LoVo (cell line): ENCODE results near the gene ECHS1.

Source experiments
- DNase-seq: peaks from one replicate; pipeline ENCODE4 v3.0.0-alpha.2; 2016; ENCODE audit warnings: low spot score

The ECHS1 gene

DNA sequence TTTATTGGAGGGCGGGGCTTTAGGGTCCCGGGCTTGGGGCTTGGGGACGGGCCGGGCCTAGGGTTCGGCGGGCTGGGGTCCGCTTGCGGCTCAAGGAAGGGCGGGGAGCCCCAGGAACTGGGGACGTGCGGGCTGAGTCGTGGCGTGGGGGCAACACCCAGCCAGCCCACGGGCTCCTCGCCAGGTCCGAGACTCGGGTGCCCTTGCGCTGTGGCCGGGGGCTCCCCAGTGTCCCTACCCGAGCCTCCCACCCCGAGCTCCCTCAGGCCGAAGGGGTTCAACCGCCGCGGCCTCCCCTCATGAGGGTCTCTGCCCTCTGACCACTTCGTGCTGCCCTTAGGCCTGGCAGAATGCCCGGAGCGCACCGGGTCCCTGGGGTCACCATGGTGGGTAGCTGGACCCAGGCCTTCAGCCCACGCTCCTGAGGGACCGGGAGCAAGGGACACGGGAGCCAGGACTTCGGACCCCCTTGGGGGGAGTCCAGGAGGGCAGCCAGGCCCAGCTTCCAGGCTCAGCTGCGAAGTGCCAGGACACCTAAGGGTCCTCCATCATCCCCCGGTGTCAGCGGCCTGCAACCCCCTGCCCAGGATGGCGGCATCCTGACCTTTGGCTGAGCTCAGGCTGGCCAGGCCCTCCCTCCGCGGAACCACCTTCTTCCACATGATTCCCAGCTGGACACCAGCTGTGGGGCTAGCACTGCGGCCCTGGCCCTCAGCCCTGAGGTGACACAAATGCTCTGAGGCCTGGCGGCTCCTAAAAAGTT, 14.8 kb downstream of the ECHS1 start:
- DNase-seq, result no peak

GRCh38 chr10:133357285-133358161, 15.6 kb downstream of the ECHS1 start, which contains the start of gene FUOM:
TSS of gene FUOM (minus strand) at chr10:133358019. CDS start at chr10:133358007, 12 bp downstream.
- DNase-seq, result peak; percentile 59

- no peak for DNase-seq
Observed at GRCh38 chr10:133356549-133357284, 16.4 kb downstream of the ECHS1 start.

- no peak for DNase-seq
Observed at GRCh38 chr10:133355991-133356390, 17.2 kb downstream of the ECHS1 start.

DNA sequence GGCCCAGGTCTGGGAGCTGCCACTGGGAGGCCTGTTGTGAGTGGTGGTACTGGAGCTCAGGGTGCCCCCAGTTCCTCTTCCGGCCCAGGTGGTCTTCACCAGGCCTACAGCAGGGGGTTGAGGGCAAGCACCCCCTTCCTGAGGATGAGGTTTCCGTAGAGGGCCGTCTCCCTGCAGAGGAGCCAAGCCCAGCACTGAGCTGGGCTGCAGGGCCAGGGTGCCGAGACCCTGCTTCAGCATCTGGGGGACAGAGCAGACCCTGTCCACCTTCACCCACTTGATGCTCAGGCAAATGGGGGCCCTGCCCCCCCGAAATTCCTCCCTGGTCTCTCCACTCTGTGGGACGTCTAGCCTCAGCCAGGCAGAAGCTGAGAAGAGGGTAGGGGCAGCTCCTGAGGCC, 17.9 kb downstream of the ECHS1 start:
- DNase-seq, result no peak

DNA sequence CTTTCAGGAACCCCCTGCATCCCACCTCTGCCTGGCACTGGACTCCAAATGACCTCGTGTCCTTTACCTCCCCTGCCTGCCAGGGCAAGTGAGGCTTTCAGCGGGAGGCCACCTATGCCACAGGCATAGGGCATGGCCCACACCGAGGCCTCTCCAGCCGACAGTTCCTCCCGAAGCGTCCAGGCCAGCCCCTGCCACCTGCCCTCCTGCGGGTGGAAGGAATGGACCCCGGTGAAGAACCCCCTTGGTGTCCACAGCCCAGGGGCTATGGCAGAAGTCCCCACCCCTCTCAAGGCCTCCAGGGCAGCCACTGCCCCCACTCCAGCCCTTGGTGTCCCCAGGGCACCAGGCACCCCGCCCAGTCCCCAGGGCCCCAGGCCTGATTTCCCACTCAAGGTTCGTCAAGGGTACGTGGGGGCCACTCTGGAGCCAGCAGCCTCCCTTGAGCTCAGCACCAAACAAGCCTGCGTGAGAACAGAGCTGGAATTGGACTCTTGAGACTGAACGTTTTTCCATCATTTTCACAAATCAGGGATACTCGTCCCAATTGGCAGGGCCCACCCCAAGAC, 18.4 kb downstream of the ECHS1 start:
- no peak for DNase-seq

GRCh38 chr10:133353988-133354605, 19.1 kb downstream of the ECHS1 start:
- no peak for DNase-seq

DNA sequence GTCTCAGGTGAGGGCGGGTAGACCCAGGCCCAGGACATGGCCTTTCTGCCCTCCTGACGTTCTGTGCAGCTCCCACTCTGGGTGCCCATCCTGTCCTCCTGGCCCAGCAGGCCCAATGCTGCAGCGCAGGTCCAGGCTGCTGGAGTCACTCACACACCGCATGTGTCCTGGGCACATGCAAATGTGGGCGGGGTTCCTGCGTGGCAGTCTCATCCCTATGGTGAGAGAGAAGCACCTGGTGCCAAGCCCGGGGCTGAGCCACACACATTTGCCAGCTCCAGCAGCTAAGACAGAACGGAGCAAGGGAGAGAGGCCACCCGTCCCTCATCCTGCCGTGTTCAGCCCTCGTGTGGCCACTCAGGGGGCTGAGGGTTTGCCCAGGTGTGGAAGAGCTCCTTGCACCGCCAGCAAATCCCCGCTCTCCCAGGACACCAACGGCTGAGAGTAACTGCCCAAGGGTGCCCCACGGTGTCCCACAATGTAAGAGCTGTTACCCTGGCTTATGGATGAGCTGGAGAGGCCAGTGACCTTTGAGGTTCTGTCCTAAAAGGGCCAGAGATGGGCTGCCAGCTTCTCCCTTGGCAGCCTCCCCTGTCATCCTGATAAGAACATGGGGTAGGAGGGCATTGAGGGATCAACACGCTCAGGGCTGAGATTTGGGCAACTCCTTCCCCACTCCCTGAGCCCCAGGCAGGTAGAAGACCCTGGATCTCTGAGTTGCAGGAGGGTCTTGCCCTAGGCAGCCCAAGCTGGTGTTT, 19.8 kb downstream of the ECHS1 start:
- DNase-seq, result no peak

DNA sequence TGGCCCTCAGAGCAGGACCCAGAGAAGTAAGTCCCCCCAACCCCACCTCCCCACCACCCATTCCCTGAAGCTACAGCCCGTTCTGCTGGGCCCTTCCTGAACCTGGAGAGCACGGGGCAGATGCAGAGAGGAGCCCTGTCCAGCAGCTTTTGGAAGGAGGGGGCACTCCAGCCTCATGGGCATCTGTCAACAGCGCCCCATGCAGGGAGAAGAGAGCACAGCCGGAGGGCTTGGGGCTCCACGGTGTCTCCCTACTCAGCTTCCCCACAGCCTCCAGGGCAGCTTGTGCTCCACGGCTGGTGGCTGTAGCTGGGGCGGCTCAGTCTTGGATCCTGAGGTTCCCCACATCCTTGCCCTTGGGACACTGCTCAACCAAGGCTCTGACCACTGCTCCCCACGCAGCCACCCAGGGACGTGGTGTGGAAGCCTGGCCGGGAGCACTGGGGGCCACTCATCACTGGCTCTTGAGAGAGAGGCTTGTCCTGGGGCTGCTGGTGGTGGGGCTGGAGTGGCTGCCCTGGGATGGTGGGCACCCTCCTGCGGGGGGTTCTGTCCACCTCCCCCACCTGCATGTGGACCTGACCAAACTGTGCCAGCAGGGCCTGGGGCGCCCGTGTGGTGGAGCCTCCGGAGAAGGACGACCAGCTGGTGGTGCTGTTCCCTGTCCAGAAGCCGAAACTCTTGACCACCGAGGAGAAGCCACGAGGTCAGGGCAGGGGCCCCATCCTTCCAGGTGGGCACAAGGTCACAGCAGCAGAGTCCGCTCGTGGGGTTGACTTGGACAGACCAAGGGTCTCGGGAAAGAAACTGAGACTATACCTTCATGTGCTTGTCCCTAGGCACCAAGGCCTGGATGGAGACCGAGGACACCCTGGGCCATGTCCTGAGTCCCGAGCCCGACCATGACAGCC, 21.5 kb downstream of the ECHS1 start:
- DNase-seq, result no peak

DNA sequence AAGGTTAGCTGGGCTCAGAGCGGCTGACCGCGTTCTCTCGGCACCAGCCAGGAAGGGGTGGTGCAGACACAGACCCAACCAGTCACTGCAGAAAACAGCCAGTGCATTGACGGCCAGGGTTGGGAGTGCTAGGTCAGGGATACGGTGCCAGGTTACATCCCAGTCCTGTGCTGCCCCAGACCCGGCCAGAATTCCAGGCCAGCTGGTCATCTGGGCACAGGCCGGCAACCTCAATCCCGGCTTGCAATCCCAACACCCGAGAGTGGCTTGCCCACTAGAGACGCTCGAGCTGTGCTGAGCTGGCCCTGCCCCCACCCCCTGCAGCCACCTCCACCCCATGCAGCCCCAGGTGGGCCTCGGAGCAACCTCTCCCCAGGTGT, 22.2 kb downstream of the ECHS1 start:
- DNase-seq, result no peak

DNA sequence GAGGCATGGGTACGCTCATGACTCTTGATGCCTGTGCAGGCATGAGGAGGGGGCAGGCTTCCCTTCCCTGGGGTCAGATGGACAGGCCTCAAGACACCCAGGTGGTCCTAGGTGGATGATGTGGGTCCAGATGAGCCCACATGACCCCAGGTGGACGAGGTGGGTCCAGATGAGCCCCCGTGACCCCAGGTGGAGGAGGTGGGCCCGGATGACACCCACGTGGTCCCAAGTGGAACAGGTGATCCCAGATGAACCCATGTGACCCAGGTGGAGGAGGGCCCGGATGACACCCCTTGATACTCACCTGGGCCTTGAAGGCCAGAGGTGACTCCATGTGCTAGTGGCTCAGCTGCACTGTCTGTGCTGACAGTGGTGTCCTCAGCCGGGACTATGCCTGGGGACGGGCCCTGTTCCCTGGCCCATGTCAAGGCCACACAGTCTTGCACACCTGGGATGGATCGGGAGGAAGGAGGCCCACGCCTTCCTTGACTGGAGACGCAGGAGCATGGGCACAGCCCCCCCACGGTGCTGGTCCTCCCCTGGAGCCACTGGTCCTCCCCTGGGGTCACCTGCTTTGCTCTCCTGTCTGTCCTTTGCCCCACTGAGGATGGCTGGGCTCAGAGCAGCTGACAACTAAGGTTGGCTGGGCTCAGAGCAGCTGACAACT, 22.7 kb downstream of the ECHS1 start:
- DNase-seq, result no peak

DNA sequence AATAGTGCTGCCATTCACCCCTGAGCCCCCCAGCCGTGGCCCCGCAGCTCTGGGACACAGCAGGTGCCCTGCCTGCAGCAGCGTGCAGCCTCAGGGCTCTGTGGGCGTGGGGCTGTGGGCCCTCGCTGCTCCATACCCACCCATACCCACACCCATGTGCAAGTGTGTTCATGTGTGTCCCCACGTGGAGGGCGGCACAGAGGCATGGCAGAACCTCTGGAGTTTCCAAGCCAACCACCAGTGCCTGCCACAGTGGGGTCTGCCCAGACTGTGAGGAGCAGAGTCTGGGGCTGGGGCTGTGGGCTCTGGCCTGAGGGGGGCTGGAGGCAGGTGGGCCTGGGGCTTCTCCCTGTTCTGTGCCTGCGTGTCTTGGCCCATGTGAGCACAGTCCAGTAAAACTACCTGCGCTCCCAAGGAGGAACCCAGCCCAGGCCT, 23.6 kb downstream of the ECHS1 start:
- DNase-seq, result no peak

- no peak for DNase-seq
Observed at GRCh38 chr10:133349160-133349568, 24.0 kb downstream of the ECHS1 start.

DNA sequence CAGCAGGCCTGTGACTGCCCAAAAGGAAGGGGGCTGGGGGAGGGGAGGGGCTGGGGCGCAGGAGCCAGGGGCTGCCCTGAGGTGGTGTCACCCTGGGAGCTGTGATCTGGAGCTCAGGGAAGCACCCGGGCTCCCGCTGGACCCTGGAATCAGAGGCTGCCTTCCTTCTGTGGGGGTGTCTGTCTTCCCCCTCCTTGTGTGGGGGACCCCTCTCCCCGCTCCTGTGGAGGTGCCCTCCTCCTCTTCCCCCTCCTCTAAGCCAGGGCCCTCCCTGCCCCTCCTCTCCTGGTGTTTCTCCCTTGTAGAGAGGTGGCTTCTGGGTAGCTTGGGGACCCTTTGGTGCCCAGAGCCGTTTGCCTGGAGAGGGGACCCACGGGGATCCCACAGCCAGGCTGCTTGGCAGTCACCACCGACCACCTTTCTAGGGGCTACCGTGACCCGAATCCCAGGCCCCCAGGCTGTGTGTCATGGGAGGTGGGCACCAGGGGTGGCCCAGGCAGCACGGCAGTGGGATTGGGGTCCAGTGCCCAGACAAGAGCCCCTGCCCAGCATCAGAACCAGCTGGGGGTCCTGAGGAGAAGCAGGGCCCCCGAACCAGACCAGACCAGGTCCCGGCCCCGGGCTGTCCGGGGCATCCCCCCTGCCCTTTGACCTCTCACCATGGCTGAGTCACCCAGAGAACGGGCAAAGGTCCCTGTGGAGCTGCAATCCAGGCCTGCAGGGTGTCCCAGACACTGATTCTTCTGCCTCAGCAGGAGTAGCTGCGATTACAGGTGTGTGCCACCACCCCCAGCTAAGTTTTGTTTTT, 25.2 kb downstream of the ECHS1 start:
- DNase-seq, result peak; percentile 48

GRCh38 chr10:133346413-133346812, 26.7 kb downstream of the ECHS1 start:
- no peak for DNase-seq

DNA sequence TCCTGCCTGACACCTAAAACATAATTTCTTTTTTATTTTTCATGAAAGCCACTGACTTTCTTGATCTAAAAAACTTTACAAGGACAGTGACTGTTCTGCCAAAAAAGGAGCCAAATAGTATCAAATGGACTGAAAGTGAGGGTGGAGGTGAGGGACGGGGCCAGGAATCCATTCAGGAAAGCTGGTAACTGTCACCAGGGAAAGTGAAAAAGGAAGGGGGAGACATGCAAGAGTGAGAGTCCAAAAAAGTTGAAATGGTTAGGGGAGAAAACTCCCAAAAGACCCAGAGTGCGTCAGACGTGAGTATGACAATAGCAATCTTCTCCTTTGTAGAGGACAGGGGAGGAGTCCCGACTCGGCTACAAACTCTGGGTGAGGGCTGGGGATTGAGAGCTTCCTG, 28.9 kb downstream of the ECHS1 start:
- no peak for DNase-seq

- no peak for DNase-seq
Observed at GRCh38 chr10:133343558-133343957, 29.6 kb downstream of the ECHS1 start.

DNA sequence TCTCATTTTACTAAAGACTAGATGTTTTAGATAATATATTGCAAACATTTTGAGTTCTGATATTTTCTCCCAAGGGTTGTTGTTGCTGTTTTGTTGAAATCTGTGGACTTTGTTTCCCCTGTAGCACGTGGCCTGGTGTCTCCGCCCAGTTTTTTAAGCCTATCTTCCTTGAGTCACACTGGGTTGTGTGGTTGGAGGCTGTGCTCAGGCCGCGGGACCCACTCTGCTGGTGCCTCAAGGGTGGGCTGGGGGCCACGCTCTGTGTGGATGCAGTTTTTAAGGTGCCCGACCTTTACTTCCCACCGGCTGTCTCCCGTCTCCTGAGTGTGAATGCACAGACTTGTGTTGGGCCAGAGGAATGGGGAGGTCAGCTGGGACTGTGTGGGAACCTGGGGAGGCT, 30.2 kb downstream of the ECHS1 start:
- no peak for DNase-seq
